Tibial artery (tissue), 4 donors: ENCODE data around the gene APLNR.

Experiments used
- DNase-seq, 2 donors: peaks; one replicate each; pipeline ENCODE4 v3.0.0-alpha.2; 2019
- H3K27ac ChIP-seq, 2 donors: fragments of 200-600 bp; sonication (generic) in 1 of 2; 1 replicate in 1 of 2; 2 replicates in 1 of 2; pipeline ENCODE4 v1.5.1; 2018 to 2019; ENCODE audit warnings: mild to moderate bottlenecking in 1 of 2
- H3K27me3 ChIP-seq, 2 donors: fragments of 200-600 bp; sonication (generic) in 1 of 2; one replicate each; pipeline versions ENCODE4 v1.5.1 to v1.6.0; 2016 to 2019
- H3K36me3 ChIP-seq, 3 donors: fragments of 200-600 bp; sonication (generic) in 2 of 3; one replicate each; pipeline ENCODE4 v1.5.1; 2016 to 2019; ENCODE audit warnings: mild to moderate bottlenecking in 2 of 3
- H3K4me1 ChIP-seq, 4 donors: fragments of 200-600 bp; sonication (generic) in 2 of 4; 1 replicate in 3 of 4; 2 replicates in 1 of 4; pipeline ENCODE4 v1.5.1; 2016 to 2019
- H3K4me3 ChIP-seq, 2 donors: fragments of 200-600 bp; sonication (generic) in 1 of 2; 1 replicate in 1 of 2; 2 replicates in 1 of 2; pipeline ENCODE4 v1.5.1; 2018 to 2019; ENCODE audit warnings: mild to moderate bottlenecking in 2 of 2
- H3K9me3 ChIP-seq, 3 donors: fragments of 200-600 bp; sonication (generic) in 1 of 3; one replicate each; pipeline ENCODE4 v1.5.1; 2016 to 2019
- intact Hi-C: fragments of 100-400 bp; cut with DNase I; formaldehyde crosslinking; loops from one replicate; pipeline ENCODE4 v1.15.0; 2023; ENCODE audit warnings: low total_unique reads
- TF ChIP-seq, protein P1 (sequence below), 2 experiments: fragments of 200-600 bp in 1 of 2; fragments of 450-650 bp in 1 of 2; IDR thresholded peaks; one replicate each; pipeline ENCODE4 v1.5.1; 2017 to 2019; ENCODE audit warnings: antibody characterized with exemption in 2 of 2, mild to moderate bottlenecking in 1 of 2, moderate library complexity in 1 of 2

APLNR gene

DNA sequence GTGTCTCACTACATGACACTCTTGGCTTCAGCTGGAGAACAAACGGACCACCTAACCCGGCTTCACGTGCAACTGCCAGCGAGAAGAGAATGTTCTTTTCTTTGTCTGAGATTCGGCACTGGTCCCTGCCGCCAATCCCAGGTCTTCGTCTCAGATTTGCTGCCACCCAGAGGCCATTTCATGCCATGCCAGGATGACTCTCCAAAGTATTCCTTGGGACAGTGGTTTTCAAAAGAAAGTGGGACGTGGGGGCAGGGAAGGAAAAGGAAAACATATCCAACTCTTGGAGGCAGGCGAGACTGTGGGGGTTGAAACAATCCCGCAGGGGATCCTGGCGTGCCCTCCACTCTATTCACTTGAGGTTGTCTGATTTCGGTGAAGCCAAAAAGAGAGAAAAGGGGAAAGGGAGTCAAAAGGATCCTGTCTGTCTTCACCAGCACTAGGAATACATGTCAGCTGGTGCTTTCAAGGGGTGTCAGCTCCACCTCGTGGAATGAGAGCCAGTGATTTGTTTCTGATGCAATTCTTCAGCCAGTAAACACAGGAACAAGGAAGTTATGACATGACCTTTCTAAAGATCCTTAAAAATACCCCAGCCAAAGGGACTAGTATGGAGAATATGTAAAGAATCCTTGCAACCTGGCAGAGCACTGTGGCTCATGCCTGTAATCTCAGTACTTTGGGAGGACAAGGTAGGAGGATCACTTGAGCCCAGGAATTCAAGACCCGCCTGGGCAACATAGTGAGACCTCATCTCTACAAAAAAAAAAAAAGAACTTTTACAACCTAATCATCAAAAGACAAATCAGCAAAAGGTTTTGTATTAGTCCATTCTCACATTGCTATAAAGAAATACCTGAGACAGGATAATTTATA is 41.0 kb upstream of the APLNR start:
- intact Hi-C loops, result no loop called here
- H3K27me3 ChIP-seq, result peaks cover 0 to 6% of the 10 kb centered on the region in 2 donors
- H3K27ac ChIP-seq, result peak overlapping the region in 1 of 2 donors; percentile 41
- H3K36me3 ChIP-seq, result no peaks in the 10 kb centered on the region
- peaks cover 0 to 12% (median 4%) of the 10 kb centered on the region in 4 donors for H3K4me1 ChIP-seq
- H3K4me3 ChIP-seq, result no peak overlapping the region
- peaks cover 2 to 9% (median 8%) of the 10 kb centered on the region in 3 donors for H3K9me3 ChIP-seq
- TF ChIP-seq, protein P1, sequence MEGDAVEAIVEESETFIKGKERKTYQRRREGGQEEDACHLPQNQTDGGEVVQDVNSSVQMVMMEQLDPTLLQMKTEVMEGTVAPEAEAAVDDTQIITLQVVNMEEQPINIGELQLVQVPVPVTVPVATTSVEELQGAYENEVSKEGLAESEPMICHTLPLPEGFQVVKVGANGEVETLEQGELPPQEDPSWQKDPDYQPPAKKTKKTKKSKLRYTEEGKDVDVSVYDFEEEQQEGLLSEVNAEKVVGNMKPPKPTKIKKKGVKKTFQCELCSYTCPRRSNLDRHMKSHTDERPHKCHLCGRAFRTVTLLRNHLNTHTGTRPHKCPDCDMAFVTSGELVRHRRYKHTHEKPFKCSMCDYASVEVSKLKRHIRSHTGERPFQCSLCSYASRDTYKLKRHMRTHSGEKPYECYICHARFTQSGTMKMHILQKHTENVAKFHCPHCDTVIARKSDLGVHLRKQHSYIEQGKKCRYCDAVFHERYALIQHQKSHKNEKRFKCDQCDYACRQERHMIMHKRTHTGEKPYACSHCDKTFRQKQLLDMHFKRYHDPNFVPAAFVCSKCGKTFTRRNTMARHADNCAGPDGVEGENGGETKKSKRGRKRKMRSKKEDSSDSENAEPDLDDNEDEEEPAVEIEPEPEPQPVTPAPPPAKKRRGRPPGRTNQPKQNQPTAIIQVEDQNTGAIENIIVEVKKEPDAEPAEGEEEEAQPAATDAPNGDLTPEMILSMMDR (IDR thresholded peaks at IDR 0.05), result peak; percentile 64 to 77
- peak; percentile 75 to 77 for DNase-seq

DNA sequence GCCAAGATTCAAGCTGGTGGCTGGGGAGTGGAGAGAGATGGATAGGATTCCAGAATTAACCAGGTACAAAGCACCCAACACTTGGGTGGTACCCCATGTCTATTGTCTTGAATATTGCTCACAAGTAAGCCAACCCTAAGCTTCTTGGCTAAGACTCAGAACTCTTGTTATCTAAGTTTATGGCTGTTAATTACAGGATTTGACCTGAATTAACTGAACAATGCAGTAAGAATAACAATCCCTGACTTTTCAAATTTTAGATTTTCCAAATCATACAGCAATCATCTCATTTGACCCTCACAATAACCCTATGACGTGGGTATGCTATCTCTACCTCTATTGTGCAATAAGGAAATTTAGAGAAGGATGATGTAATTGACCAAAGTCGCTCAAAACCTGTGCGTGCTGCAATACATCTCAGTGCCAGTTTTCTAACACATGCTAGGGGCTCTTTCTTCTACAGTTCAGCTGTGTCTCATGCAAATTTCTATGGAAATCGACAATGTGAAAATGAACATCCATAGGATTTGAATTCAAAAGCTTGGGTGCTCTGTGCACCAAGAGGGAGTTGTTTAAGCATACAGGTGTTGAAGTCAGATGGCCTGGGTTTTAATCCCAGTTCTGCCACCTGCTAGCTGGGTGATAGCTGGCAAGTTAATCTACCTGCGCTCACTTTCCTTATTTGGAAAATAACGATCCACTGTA is 40.1 kb upstream of the APLNR start:
- no peak overlapping the region for H3K4me3 ChIP-seq
- no peaks in the 10 kb centered on the region for H3K36me3 ChIP-seq
- intact Hi-C loops, result no loop called here
- H3K27me3 ChIP-seq, result peaks cover 0 to 6% of the 10 kb centered on the region in 2 donors
- H3K27ac ChIP-seq, result no peak overlapping the region
- TF ChIP-seq, protein P1 (IDR thresholded peaks at IDR 0.05), result no peak
- DNase-seq, result no peak
- peaks cover 4 to 11% (median 8%) of the 10 kb centered on the region in 3 donors for H3K9me3 ChIP-seq
- peaks cover 0 to 12% (median 4%) of the 10 kb centered on the region in 4 donors for H3K4me1 ChIP-seq

DNA sequence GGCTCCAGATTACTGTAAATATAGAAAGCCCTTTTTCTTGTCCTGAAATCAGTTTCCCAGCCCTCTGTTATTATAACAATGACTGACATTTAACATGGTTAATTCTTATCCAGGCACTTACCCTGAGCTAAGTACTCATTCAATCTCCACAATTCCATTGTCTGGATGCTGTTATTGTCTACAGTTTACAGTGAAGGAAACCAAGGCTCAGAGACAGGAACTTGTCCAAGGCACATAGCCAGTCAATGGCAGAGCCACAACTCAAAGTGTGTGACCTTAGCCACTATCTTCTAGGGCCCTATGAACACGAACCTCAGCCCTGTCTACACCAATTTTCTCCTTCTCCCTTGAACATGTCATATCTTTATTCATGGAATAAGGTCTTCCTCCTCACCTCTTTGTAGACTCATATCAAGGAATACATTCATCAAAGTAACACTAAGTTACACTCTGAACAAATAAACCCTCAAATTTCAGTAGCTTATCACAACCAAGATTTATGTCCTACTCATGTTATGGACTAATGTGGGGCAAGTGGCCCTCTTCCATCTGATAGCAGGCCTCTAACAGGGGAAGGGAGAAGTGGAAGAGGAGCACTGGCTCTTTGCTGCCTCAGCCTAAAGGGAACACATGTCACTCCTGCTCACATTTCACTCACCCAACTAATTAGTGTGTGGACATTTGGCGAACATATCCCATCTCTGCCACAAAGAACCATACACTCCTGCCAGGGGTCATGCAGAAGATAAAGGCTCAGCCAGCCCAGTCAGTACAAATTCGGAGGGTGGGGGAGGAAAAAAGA is 39.3 kb upstream of the APLNR start:
- Histone ChIP-seq H3K4me3 (no peak overlapping the region), H3K27ac (no peak overlapping the region), H3K4me1 (peaks cover 0 to 12% (median 4%) of the 10 kb centered on the region in 4 donors), H3K9me3 (peaks cover 4 to 11% (median 8%) of the 10 kb centered on the region in 3 donors), H3K36me3 (no peaks in the 10 kb centered on the region), H3K27me3 (peaks cover 0 to 6% of the 10 kb centered on the region in 2 donors)
- no peak for DNase-seq
- intact Hi-C loops, result no loop called here
- TF ChIP-seq, protein P1 (IDR thresholded peaks at IDR 0.05), result no peak

DNA sequence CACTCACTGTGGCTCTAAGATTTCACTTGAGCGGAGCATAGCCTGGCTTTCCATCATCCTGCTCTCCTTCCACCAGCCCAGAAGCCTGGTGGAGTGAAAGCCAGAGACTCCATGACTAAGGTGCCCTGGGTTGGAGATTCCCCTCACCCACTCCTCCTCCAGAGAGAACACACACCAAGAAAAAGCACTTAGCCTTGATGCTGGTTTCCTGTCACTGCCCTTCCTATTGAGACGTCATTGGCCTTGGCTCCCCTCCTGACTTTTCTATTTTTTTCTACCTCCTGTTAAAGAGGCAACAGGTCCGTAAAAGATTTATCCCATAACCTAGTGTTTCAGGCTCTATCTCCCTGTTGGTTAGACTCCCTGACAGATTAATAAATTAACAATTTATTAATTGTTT is 38.5 kb upstream of the APLNR start:
- Histone ChIP-seq H3K4me3 (no peak overlapping the region), H3K27ac (no peak overlapping the region), H3K9me3 (peaks cover 4 to 11% (median 8%) of the 10 kb centered on the region in 3 donors), H3K36me3 (no peaks in the 10 kb centered on the region), H3K4me1 (peaks cover 0 to 12% (median 4%) of the 10 kb centered on the region in 4 donors), H3K27me3 (peaks cover 0 to 6% of the 10 kb centered on the region in 2 donors)
- no peak for DNase-seq
- intact Hi-C loops, result no loop called here
- TF ChIP-seq, protein P1 (IDR thresholded peaks at IDR 0.05), result no peak

DNA sequence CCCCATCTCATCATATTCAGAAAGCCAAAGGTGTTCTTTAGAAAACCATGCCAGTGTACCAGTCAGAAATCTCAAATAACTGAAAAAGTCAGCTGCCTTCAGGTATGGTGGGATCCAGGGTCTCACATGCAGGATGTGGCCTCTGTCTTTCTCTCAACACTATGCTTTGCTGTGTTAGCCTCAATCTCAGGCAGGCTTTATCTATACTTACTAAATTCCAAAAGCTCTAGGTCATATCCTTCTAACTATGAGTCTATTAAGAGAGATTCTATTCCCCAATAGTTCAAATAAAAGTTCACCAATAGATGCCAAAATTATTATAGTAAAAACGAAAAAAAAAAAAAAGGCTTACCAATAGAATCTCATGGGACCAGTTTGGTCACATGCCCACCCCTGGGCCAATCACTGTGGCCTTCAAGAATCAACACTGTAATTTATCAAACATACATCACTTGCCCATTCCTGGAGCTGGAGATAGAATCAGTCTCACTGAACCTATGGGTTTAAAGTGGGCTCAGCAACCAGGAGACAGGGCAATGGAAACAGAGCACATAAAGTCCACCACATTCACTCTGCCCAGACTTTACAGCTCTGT is 38.0 kb upstream of the APLNR start:
- peaks cover 0 to 12% (median 4%) of the 10 kb centered on the region in 4 donors for H3K4me1 ChIP-seq
- TF ChIP-seq, protein P1 (IDR thresholded peaks at IDR 0.05), result no peak
- intact Hi-C loops, result no loop called here
- no peak for DNase-seq
- peaks cover 0 to 6% of the 10 kb centered on the region in 2 donors for H3K27me3 ChIP-seq
- H3K4me3 ChIP-seq, result no peak overlapping the region
- no peak overlapping the region for H3K27ac ChIP-seq
- H3K36me3 ChIP-seq, result no peaks in the 10 kb centered on the region
- peaks cover 4 to 11% (median 8%) of the 10 kb centered on the region in 3 donors for H3K9me3 ChIP-seq
